ENCODE results near the gene TCF4.
A peak's percentile ranks its signal among the peaks of the same experiment; 100 is the strongest.

The TCF4 gene

DNA sequence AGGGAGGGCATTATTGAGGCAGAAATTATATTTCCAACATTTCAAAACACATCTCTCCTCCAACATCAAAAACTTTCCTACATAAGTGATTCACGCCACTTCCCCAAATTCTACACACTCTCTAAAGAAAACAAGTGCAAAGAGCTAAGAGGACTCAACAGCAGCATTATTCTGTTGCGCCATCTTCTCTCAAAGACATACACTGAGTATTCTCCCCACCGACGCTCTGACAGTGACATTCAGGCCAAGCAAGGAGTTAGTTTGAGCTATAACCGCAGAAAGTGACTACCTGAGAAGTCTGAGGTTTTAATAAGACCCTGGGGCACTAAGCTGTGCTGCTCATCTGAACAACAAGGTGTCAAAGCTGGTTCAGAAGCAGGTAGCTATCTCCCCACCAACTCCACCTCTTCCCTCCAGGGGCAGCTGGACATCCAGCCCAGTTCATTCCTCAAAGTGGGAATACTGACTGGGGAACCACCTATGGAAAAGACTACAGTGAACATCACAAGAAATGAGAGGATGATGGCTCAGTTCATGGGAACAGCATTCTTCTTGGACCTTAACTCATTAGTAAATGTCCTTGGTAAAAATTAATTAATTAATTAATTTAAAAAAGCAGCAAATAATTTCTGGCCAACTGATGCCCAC lies 319.2 kb downstream of the TCF4 start:
- in situ Hi-C loops (cut with MboI; ENCODE audit: low pct_unique_long_range_greater_than_20kb, low sequenced_read_pairs, unreplicated experiment) = no loop called here
- TF ChIP-seq, protein P1, sequence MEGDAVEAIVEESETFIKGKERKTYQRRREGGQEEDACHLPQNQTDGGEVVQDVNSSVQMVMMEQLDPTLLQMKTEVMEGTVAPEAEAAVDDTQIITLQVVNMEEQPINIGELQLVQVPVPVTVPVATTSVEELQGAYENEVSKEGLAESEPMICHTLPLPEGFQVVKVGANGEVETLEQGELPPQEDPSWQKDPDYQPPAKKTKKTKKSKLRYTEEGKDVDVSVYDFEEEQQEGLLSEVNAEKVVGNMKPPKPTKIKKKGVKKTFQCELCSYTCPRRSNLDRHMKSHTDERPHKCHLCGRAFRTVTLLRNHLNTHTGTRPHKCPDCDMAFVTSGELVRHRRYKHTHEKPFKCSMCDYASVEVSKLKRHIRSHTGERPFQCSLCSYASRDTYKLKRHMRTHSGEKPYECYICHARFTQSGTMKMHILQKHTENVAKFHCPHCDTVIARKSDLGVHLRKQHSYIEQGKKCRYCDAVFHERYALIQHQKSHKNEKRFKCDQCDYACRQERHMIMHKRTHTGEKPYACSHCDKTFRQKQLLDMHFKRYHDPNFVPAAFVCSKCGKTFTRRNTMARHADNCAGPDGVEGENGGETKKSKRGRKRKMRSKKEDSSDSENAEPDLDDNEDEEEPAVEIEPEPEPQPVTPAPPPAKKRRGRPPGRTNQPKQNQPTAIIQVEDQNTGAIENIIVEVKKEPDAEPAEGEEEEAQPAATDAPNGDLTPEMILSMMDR (IDR thresholded peaks at IDR 0.05; ENCODE audit: extremely low read depth, insufficient read depth, missing control alignments) = no peak
- DNase-seq (ENCODE audit: low spot score) = no peak

DNA sequence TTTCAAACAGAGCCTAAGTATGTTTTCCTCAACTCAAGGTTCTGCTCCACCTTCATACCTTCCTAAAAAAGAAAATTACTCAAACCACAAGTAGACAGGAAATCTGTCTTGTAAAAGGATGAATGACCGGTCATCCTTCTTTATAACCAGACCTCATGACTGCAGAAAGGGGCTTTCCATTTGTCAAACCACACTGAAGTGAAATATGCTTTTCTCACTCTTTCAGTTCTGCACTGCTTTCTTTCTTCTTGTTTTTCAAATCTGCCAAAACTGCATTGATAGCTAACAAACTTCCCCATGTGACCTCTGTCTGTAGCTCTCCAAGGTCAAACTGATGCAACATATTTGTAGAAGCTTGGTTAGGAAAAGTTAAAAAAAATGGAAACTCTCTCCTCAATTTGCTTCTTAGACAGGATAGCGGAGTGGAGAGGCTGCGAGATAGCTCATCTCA lies 319.8 kb downstream of the TCF4 start:
- DNase-seq (ENCODE audit: low spot score) = peak; percentile 16
- in situ Hi-C loops (cut with MboI; ENCODE audit: low pct_unique_long_range_greater_than_20kb, low sequenced_read_pairs, unreplicated experiment) = no loop called here
- TF ChIP-seq, protein P1 (IDR thresholded peaks at IDR 0.05; ENCODE audit: extremely low read depth, insufficient read depth, missing control alignments) = no peak

DNA sequence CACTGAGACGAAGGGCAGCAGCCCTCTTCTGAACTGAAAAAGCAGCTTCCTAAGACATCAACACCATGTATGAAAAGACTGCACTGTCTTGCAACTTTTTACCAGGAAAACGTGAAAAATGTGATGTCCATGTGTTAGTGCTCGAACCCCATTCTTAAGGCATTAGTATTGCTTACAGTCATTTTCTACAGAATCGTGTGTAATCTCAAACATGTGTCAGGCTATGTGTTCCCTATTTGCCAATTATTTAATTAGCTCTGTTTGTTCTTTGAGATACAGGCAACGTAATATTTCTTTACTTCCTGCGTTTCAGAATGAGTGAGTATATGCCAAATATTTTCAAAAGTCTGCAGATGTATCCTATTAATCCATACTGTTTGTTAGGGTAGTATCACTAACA lies 321.0 kb downstream of the TCF4 start:
- no peak for DNase-seq (ENCODE audit: low spot score)
- TF ChIP-seq, protein P1 (IDR thresholded peaks at IDR 0.05; ENCODE audit: extremely low read depth, insufficient read depth, missing control alignments) = no peak
- in situ Hi-C loops (cut with MboI; ENCODE audit: low pct_unique_long_range_greater_than_20kb, low sequenced_read_pairs, unreplicated experiment) = no loop called here

DNA sequence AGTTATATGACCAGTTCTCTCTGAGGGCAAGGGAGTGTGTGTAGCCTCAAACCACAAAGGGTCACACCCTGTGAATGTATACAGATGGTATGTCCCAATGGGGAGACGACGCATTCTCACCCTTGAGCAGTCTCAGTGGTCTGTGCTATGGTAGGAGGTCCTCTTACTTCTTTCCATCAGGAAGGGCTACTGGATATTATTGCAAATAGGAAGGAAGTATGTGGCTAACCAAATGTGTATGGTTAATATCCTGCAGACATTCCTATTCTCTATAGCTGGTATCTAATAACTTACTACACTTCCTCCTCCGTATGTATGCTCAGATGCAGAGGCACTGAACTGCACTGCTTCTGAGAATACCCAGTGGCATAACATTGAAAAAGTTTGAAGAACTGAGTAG lies 322.0 kb downstream of the TCF4 start:
- TF ChIP-seq, protein P1 (IDR thresholded peaks at IDR 0.05; ENCODE audit: extremely low read depth, insufficient read depth, missing control alignments) = no peak
- in situ Hi-C loops (cut with MboI; ENCODE audit: low pct_unique_long_range_greater_than_20kb, low sequenced_read_pairs, unreplicated experiment) = no loop called here
- no peak for DNase-seq (ENCODE audit: low spot score)

DNA sequence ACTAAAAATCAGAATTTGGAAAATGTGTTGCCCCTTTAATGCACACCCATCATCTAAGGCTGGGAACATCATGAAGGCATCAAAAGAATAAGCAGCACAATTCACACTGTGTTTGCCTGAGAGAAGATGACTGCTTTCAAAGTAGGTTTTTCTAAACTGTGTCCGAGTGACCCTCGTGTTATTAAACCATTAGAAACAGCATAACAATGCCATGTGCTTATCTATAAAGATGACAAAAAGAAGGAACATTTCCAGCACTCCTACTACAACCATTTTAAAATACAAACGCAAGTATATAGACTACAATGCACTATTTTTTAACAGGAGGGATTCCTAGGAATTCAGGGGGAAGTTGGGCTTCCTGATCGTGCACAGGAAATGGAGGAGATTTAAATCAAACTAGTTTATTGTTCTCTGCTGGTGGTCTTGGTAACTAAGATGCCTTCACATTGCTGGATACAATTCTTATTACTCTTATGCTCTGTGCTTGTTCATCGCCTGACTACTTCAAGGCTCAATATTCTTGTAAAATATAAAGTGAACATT lies 322.8 kb downstream of the TCF4 start:
- in situ Hi-C loops (cut with MboI; ENCODE audit: low pct_unique_long_range_greater_than_20kb, low sequenced_read_pairs, unreplicated experiment) = no loop called here
- TF ChIP-seq, protein P1 (IDR thresholded peaks at IDR 0.05; ENCODE audit: extremely low read depth, insufficient read depth, missing control alignments) = no peak
- DNase-seq (ENCODE audit: low spot score) = no peak

DNA sequence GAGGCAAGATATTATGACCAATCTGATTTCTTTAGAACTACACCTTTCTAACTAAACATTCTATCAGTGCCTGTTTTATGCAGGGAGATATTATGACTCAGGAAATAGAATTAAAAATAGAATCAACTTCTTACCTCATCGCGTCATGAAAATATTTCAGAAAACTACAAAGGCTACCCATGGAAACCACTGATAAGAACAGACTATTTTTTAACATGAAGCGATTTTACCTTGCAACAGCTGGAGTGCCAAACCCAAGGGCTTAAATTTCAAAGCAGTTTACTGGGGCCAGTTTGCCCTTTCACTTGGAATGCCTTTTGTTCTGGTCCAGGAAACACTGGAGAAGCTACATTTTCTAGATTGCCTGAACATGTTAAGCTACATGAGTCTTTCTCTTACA lies 323.9 kb downstream of the TCF4 start:
- no peak for DNase-seq (ENCODE audit: low spot score)
- in situ Hi-C loops (cut with MboI; ENCODE audit: low pct_unique_long_range_greater_than_20kb, low sequenced_read_pairs, unreplicated experiment) = no loop called here
- TF ChIP-seq, protein P1 (IDR thresholded peaks at IDR 0.05; ENCODE audit: extremely low read depth, insufficient read depth, missing control alignments) = no peak

Measured in GM13977 (cell line).